ENCODE data around the gene NTNG1. TPM values are rescaled to one million over a fixed set of nuclear protein-coding genes. Genes with fewer than 3 reads are reported as not detected.

NTNG1 gene
- total RNA-seq, 1 donor from 2014 or later = not detected

DNA sequence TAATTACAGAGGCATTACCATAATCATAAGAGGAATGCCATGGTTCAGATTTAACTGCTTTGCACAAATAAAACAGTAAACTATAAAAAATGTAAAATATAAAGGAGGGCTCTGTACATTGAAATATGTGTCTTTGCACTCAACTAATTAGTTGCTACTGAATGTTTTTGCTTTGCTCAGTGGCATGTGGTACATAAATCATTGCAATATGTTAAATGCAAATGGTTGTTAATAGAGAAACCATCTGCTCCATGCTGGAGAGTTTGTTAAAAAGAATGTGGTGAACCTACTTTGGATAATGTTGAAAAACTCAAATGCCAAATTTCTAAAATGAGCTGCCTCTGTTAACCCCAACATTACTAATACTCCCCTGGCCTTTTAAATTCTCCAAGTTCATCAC, 201.5 kb downstream of the NTNG1 start:
- Mint-ChIP-seq H3K27ac (no peak overlapping the region), H3K27me3 (ENCODE audit: low read depth) (no peaks in the 10 kb centered on the region), H3K36me3 (ENCODE audit: low read depth) (no peaks in the 10 kb centered on the region), H3K9me3 (no peaks in the 10 kb centered on the region), H3K4me3 (ENCODE audit: low read depth) (no peak overlapping the region), H3K4me1 (ENCODE audit: low read depth) (no peaks in the 10 kb centered on the region)
- DNase-seq (ENCODE audit: low spot score) = no peak
- intact Hi-C loops (cut with micrococcal nuclease) = no loop called here

DNA sequence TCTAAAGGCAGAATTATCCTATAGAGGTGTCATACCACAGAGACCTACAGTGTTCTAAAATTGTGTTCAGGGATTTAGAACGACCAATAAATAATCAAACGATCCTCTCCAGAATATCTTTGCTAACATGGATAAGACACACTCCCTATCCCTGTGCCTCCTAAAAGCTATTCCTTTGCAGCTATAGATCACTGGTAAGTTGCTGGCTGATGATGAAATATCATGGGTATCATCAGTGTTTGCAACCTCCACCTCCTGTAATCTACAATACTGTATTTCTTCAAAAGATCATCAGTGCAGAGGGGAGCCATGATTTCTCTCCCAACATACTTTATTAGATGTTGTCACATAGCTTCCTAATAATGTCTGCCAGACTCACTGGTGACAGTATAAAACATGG, 201.9 kb downstream of the NTNG1 start:
- intact Hi-C loops (cut with micrococcal nuclease) = no loop called here
- H3K27me3 Mint-ChIP-seq (ENCODE audit: low read depth) = no peaks in the 10 kb centered on the region
- no peaks in the 10 kb centered on the region for H3K4me1 Mint-ChIP-seq (ENCODE audit: low read depth)
- no peak overlapping the region for H3K4me3 Mint-ChIP-seq (ENCODE audit: low read depth)
- H3K27ac Mint-ChIP-seq = no peak overlapping the region
- DNase-seq (ENCODE audit: low spot score) = no peak
- H3K9me3 Mint-ChIP-seq = no peaks in the 10 kb centered on the region
- no peaks in the 10 kb centered on the region for H3K36me3 Mint-ChIP-seq (ENCODE audit: low read depth)

DNA sequence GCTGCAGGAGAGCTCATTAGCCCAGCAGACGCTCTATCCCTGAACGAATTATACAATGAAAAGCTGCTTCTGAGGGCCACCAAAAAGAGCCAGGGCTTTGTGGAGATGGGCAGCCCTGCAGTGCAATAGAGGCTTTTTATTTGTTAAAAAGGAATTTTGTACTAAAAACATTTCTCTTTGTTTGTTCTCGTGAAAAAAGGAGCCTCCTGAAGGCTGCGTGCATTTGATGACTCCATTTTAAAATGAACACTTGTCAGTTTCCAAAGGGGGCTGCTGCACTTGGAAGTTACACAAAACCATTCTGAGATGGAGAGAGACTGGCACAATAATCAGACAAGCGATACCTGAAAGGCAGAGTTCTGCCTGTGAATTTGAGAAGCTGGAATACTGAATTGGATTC, 202.8 kb downstream of the NTNG1 start:
- H3K27ac Mint-ChIP-seq = no peak overlapping the region
- H3K36me3 Mint-ChIP-seq (ENCODE audit: low read depth) = no peaks in the 10 kb centered on the region
- H3K4me1 Mint-ChIP-seq (ENCODE audit: low read depth) = no peaks in the 10 kb centered on the region
- H3K9me3 Mint-ChIP-seq = no peaks in the 10 kb centered on the region
- no peak overlapping the region for H3K4me3 Mint-ChIP-seq (ENCODE audit: low read depth)
- no peaks in the 10 kb centered on the region for H3K27me3 Mint-ChIP-seq (ENCODE audit: low read depth)
- intact Hi-C loops (cut with micrococcal nuclease) = no loop called here
- no peak for DNase-seq (ENCODE audit: low spot score)

DNA sequence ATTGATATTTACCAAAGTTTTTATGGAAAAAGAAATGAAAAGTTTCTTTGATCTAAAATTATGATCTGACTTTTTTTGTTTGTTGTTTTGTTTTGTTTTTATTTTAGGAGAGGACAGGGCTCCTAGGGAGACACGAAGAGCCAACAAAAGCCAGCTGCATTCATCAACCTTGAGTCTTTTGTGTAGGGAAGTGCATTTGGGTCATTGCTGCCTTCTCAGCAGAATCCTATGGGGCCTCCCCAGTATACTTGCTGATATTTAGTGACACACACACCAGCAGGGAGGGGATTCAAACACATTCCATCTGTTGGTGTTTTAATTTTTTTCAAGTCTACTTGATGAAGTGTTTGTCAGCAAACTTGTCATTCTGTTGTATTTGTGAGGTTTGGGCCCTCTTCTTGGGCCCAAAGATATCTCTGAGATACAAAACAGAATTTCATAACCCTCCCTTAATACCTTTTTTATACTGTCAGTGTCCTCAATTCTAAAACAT, 203.5 kb downstream of the NTNG1 start:
- Mint-ChIP-seq H3K36me3 (ENCODE audit: low read depth) (no peaks in the 10 kb centered on the region), H3K9me3 (no peaks in the 10 kb centered on the region), H3K4me3 (ENCODE audit: low read depth) (no peak overlapping the region), H3K27ac (no peak overlapping the region), H3K4me1 (ENCODE audit: low read depth) (no peaks in the 10 kb centered on the region), H3K27me3 (ENCODE audit: low read depth) (no peaks in the 10 kb centered on the region)
- intact Hi-C loops (cut with micrococcal nuclease) = no loop called here
- no peak for DNase-seq (ENCODE audit: low spot score)

DNA sequence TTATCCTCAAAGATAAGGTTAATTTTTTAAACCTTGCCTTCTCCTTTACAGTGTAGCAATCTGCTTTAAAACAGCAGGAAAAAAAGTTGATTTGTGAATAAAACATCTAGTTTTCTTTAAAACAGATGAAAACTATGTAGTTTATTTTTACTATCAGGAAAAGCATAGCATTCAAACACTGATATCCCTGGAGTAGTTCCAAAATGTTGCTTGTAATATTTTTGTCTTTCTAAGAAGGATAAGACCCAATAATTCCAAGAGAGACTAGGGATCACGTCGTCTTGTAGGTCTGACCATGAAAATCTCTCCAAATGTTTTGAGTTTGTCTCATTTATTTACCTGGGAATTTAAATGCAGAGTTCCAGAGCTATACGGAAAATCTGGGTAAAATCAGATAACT, 204.0 kb downstream of the NTNG1 start:
- Mint-ChIP-seq H3K4me1 (ENCODE audit: low read depth) (no peaks in the 10 kb centered on the region), H3K27ac (no peak overlapping the region), H3K36me3 (ENCODE audit: low read depth) (no peaks in the 10 kb centered on the region), H3K27me3 (ENCODE audit: low read depth) (no peaks in the 10 kb centered on the region), H3K9me3 (no peaks in the 10 kb centered on the region), H3K4me3 (ENCODE audit: low read depth) (no peak overlapping the region)
- intact Hi-C loops (cut with micrococcal nuclease) = no loop called here
- DNase-seq (ENCODE audit: low spot score) = no peak

DNA sequence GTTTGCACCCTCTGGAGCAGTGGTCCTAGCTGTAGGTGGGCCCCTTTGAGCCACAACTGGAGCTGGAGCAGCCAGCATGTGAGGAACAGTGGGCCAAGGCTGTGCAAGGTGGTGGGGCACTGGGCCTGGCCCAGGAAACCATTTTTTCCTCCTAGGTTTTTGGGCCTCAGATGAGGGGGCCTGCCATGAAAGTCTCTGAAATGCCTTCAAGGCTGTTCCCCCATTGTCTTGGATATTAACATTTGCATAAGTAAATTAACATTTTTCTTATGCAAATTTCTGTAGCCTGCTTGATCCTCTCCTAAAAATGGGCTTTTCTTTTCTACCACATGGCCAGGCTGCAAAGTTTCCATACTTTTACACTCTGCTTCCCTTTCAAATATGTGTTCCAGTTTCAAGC, 212.0 kb downstream of the NTNG1 start:
- Mint-ChIP-seq H3K27ac (no peak overlapping the region), H3K4me3 (ENCODE audit: low read depth) (no peak overlapping the region), H3K9me3 (no peaks in the 10 kb centered on the region), H3K4me1 (ENCODE audit: low read depth) (no peaks in the 10 kb centered on the region), H3K36me3 (ENCODE audit: low read depth) (no peaks in the 10 kb centered on the region), H3K27me3 (ENCODE audit: low read depth) (no peaks in the 10 kb centered on the region)
- intact Hi-C loops (cut with micrococcal nuclease) = no loop called here
- no peak for DNase-seq (ENCODE audit: low spot score)

DNA sequence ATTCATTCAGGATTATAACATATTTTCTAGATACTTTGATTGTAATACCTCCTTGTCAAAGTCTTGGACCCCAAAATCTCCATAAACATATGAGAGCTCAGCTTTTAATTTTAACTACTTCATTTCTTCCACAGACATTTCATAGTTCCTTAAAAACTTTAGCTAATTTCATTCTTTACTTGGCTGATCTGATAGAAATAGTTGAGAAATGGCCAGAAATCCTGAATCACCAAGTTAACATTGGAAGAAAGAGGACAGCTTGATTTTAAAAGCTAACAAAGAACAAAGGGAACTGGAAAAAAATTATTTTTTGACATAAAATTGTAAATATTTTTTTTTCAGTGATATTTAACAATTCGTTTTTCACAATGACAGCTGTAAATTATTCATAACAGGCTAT, 216.5 kb downstream of the NTNG1 start:
- no peak for DNase-seq (ENCODE audit: low spot score)
- no peak overlapping the region for H3K4me3 Mint-ChIP-seq (ENCODE audit: low read depth)
- intact Hi-C loops (cut with micrococcal nuclease) = no loop called here
- H3K4me1 Mint-ChIP-seq (ENCODE audit: low read depth) = no peaks in the 10 kb centered on the region
- H3K27me3 Mint-ChIP-seq (ENCODE audit: low read depth) = no peaks in the 10 kb centered on the region
- no peaks in the 10 kb centered on the region for H3K36me3 Mint-ChIP-seq (ENCODE audit: low read depth)
- H3K27ac Mint-ChIP-seq = no peak overlapping the region
- H3K9me3 Mint-ChIP-seq = no peaks in the 10 kb centered on the region

DNA sequence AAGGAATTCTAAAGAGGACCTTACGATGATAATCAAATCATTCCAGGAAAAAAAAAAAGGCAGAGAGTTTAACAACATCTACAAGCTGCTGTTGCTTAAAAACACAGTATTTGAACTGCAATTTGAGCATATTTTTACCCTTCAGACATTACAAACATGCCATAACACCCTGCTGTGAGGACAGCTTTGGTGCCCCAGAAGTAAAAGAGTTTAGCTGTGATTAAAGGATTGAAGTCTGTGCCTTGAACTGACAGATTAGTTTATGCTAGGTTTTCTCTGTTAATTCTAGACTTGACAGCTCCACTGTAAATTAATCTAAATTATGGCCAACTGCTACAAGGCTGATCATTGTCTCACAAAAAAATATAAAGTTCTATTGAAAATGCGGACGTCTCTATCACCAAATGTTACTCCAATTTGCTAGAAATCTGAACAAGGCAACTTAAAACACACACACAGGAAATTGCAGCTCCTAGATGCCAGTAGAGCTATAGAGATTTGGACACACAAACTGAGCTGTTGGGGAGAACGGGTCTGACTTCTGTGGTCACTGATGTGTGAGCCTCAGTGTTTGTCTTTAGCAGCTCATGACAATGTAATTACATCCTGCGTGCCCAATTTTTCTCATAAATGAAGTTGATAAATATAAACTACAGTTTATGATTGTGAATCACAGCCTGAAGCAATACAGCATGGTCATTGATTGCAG, 217.9 kb downstream of the NTNG1 start:
- Mint-ChIP-seq H3K9me3 (no peaks in the 10 kb centered on the region), H3K36me3 (ENCODE audit: low read depth) (no peaks in the 10 kb centered on the region), H3K27me3 (ENCODE audit: low read depth) (no peaks in the 10 kb centered on the region), H3K27ac (no peak overlapping the region), H3K4me1 (ENCODE audit: low read depth) (no peaks in the 10 kb centered on the region), H3K4me3 (ENCODE audit: low read depth) (no peak overlapping the region)
- intact Hi-C loops (cut with micrococcal nuclease) = no loop called here
- no peak for DNase-seq (ENCODE audit: low spot score)

DNA sequence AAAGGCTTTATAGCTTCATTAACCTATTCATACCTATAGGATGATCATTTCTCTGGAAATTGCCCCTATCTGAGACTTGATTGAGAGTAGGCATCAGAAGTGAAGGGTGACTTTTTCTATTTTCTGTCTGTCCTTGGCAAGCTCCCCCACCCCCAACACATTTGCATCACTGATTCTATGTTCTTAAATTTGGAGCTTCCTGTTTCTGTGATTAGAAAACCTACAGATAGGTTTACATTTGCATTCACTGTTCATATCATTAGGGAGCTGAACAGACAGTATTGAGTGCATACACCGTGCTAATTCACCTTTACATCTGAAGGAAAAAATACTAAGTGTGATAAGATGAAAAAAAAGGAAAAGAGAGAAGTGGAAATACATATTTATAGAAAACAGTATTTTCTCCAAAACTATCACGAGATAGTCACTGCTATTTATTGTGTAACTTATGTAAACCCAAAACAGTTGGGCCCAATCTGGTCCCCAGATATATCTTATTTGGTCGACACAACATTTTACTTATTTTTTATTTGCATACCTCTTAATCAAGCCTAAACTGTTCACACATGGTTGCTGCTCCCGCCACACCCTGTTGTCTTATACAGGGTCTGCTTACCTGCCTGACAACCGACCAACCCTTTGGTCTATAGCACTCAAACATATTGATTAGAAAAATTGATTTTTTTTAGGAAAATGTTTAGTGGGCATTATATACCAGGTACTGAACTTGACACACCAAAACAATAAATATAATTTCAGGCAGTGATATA, 218.8 kb downstream of the NTNG1 start:
- H3K4me3 Mint-ChIP-seq (ENCODE audit: low read depth) = no peak overlapping the region
- H3K27me3 Mint-ChIP-seq (ENCODE audit: low read depth) = no peaks in the 10 kb centered on the region
- no peaks in the 10 kb centered on the region for H3K36me3 Mint-ChIP-seq (ENCODE audit: low read depth)
- intact Hi-C loops (cut with micrococcal nuclease) = no loop called here
- no peaks in the 10 kb centered on the region for H3K9me3 Mint-ChIP-seq
- H3K27ac Mint-ChIP-seq = no peak overlapping the region
- DNase-seq (ENCODE audit: low spot score) = no peak
- H3K4me1 Mint-ChIP-seq (ENCODE audit: low read depth) = no peaks in the 10 kb centered on the region

DNA sequence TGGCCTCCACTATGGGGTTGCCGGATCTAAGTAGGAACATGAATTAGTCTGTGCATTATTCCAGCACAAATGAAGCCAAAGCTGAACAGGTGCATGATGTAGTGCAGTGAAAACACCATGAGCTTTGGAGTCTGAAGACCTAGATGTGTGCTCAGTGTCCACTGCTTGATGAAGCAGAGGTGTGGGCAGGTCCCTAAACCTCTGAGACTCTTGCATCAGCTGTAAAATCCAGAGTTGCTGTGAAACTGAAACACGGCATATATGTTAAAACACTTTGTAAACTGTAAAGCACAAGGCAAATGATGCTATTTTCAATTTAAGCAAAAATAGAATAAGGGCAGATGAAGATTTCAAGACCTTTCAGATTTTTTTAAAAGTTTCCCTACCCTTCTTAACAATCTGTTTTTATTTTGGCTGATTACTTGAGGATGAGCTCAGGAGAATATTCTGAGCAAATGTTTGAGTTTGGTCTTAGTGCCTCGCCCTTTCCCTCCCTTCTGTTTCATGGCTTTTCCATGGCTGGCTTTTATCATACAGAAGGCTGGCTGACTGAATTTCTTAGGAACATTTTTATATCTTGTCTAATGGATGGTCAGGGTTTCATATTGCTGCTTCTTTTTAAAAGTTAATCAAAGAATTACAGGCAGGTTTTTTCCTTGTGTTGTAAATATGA, 221.8 kb downstream of the NTNG1 start:
- Mint-ChIP-seq H3K27ac (no peak overlapping the region), H3K27me3 (ENCODE audit: low read depth) (no peaks in the 10 kb centered on the region), H3K4me1 (ENCODE audit: low read depth) (no peaks in the 10 kb centered on the region), H3K36me3 (ENCODE audit: low read depth) (no peaks in the 10 kb centered on the region), H3K9me3 (no peaks in the 10 kb centered on the region), H3K4me3 (ENCODE audit: low read depth) (no peak overlapping the region)
- intact Hi-C loops (cut with micrococcal nuclease) = no loop called here
- DNase-seq (ENCODE audit: low spot score) = no peak

DNA sequence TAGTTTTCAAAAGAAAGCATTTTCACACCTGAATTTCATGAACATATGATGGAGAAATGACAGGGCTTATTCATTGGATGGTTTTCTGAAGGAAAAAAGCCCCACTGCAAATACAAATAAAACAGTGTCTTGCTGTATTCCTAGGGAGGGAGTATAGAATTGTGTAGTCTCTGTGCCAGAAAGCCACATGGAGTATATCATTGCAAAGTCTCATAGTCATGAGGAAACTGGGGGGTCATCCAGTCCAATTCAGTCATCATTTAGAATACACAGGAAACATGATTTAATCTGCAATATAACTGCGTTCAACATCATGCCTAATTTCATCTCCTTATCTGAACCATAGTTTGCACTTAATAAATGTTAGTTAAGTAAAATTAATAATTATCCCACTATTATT, 222.3 kb downstream of the NTNG1 start:
- no peak overlapping the region for H3K4me3 Mint-ChIP-seq (ENCODE audit: low read depth)
- intact Hi-C loops (cut with micrococcal nuclease) = no loop called here
- peaks cover 1% of the 10 kb centered on the region for H3K27me3 Mint-ChIP-seq (ENCODE audit: low read depth)
- no peaks in the 10 kb centered on the region for H3K4me1 Mint-ChIP-seq (ENCODE audit: low read depth)
- H3K27ac Mint-ChIP-seq = no peak overlapping the region
- no peak for DNase-seq (ENCODE audit: low spot score)
- no peaks in the 10 kb centered on the region for H3K36me3 Mint-ChIP-seq (ENCODE audit: low read depth)
- no peaks in the 10 kb centered on the region for H3K9me3 Mint-ChIP-seq

DNA sequence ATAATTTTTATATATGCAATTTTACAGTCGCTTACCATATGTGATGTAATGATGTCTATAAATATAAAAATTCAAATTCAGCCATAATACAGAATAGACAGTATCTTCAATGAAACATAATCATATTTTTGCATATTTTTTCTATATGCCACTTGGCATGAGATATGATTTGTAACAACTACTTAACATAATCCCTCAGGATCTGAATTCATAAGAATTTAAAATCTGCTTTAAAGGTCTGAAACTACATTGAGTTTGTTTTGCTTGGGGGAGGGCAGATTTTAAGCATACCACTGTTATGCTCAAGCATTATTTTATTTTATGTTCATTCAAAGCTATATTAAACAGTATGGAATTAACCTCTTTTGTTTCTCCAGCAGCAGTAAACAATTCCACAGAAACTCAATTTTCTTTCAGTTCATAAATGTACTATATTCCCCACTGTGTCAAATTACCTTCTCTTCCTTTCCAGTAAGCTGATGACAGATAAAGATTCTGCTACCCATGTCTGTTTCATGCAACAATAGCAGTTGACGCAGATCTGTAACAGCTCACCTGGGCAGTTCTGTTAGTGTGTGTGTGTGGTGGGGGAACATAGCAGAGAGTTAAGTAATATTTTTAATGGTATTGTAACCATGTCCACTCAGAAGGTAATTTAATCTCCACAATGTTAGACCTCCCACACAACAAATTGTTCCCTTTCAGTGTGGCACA, 224.8 kb downstream of the NTNG1 start:
- no peaks in the 10 kb centered on the region for H3K9me3 Mint-ChIP-seq
- no peak for DNase-seq (ENCODE audit: low spot score)
- H3K4me1 Mint-ChIP-seq (ENCODE audit: low read depth) = no peaks in the 10 kb centered on the region
- no peak overlapping the region for H3K27ac Mint-ChIP-seq
- peaks cover 2% of the 10 kb centered on the region for H3K27me3 Mint-ChIP-seq (ENCODE audit: low read depth)
- intact Hi-C loops (cut with micrococcal nuclease) = no loop called here
- no peaks in the 10 kb centered on the region for H3K36me3 Mint-ChIP-seq (ENCODE audit: low read depth)
- H3K4me3 Mint-ChIP-seq (ENCODE audit: low read depth) = no peak overlapping the region
